H1 (cell line): Measurements from ENCODE around the gene CYP2W1. TPM values are rescaled to one million over a fixed set of nuclear protein-coding genes. Genes with fewer than 3 reads are reported as not detected.

Experiments used
- CTCF ChIA-PET: fragments of 300-600 bp; sonication (Branson Sonifier 250); formaldehyde crosslinking; loops from one replicate; lab custom pipeline; 2021; ENCODE audit not compliant: partially characterized antibody; lab: Charles Lee
- POLR2A ChIA-PET: fragments of 300-600 bp; sonication (Branson Sonifier 250); formaldehyde crosslinking; loops from one replicate; lab custom pipeline; 2021; ENCODE audit warnings: inconsistent platforms; ENCODE audit not compliant: partially characterized antibody; lab: Charles Lee
- DNase-seq, 2 experiments: peaks; one replicate each; pipeline versions ENCODE4 v3.0.0 to v3.0.0-alpha.2; 2010 to 2022; ENCODE audit warnings: low spot score in 2 of 2, low read depth in 1 of 2, mixed read lengths in 1 of 2
- FAIRE-seq: peaks from 2 replicates; lab custom pipeline; 2011; peaks lifted over from hg19 to GRCh38; lab: Jason Lieb, UNC
- H2AFZ ChIP-seq: 2 replicates; pipeline ENCODE4 v1.8.1; 2012; ENCODE audit warnings: low read length, inconsistent platforms
- H2AK5ac ChIP-seq: 2 replicates; pipeline ENCODE4 v1.6.1; 2013; ENCODE audit warnings: low read depth, low read length
- H2BK120ac ChIP-seq: replicated peaks from 2 replicates; pipeline ENCODE3; 2013; ENCODE audit warnings: low read depth, low read length, inconsistent platforms
- H2BK12ac ChIP-seq: 2 replicates; pipeline ENCODE4 v1.6.1; 2013; ENCODE audit warnings: low read depth, low read length
- H2BK15ac ChIP-seq: 2 replicates; pipeline ENCODE4 v1.6.1; 2013; ENCODE audit warnings: low read length
- H2BK20ac ChIP-seq: 2 replicates; pipeline ENCODE4 v1.6.1; 2013; ENCODE audit warnings: low read length
- H2BK5ac ChIP-seq: 2 replicates; pipeline ENCODE4 v1.6.1; 2013; ENCODE audit warnings: low read depth, low read length
- H3K14ac ChIP-seq: 2 replicates; pipeline ENCODE4 v1.6.1; 2013; ENCODE audit warnings: inconsistent platforms; ENCODE audit not compliant: insufficient read length
- H3K18ac ChIP-seq: 2 replicates; pipeline ENCODE4 v1.6.1; 2013; ENCODE audit warnings: low read length; ENCODE audit errors: extremely low read depth
- H3K23ac ChIP-seq: 2 replicates; pipeline ENCODE4 v1.6.1; 2013; ENCODE audit warnings: inconsistent platforms; ENCODE audit not compliant: insufficient read length
- H3K23me2 ChIP-seq: 2 replicates; pipeline ENCODE4 v1.6.1; 2013; ENCODE audit warnings: low read depth, low read length
- H3K27ac ChIP-seq: 2 replicates; pipeline ENCODE4 v1.6.1; 2011; ENCODE audit warnings: low read depth, low read length, inconsistent platforms
- H3K27me3 ChIP-seq, 4 experiments: replicated peaks in 1 of 4; 1 replicate in 1 of 4; 2 replicates in 3 of 4; pipeline versions ENCODE4 v1.6.1 to v1.8.1; 2011 to 2013; ENCODE audit warnings: low read length in 3 of 4, mild to moderate bottlenecking in 3 of 4, inconsistent platforms in 2 of 4, mixed read lengths in 2 of 4, moderate library complexity in 1 of 4; ENCODE audit not compliant: control insufficient read depth in 3 of 4, insufficient read depth in 3 of 4; ENCODE audit errors: extremely low read depth in 1 of 4
- H3K36me3 ChIP-seq, 4 experiments: 2 replicates each; pipeline versions ENCODE4 v1.6.1 to v1.8.1; 2011 to 2013; ENCODE audit warnings: mild to moderate bottlenecking in 4 of 4, low read length in 3 of 4, moderate library complexity in 2 of 4, control low read depth in 1 of 4, inconsistent platforms in 1 of 4; ENCODE audit not compliant: insufficient read depth in 4 of 4, control insufficient read depth in 2 of 4
- H3K4ac ChIP-seq: replicated peaks from 2 replicates; pipeline ENCODE3; 2013; ENCODE audit warnings: low read length, low read depth, mixed read lengths, inconsistent platforms; ENCODE audit not compliant: insufficient read length
- H3K4me1 ChIP-seq, 4 experiments: replicated peaks in 1 of 4; 1 replicate in 1 of 4; 2 replicates in 3 of 4; pipeline versions ENCODE4 v1.6.1 to v1.8.1; 2011 to 2013; ENCODE audit warnings: low read length in 3 of 4, inconsistent platforms in 2 of 4, mixed read lengths in 1 of 4; ENCODE audit not compliant: insufficient read depth in 4 of 4, control insufficient read depth in 3 of 4
- H3K4me2 ChIP-seq, 2 experiments: 2 replicates each; pipeline versions ENCODE4 v1.6.1 to v1.8.1; 2011 to 2013; ENCODE audit warnings: low read depth in 2 of 2, low read length in 2 of 2, control low read depth in 1 of 2, inconsistent platforms in 1 of 2, mild to moderate bottlenecking in 1 of 2; ENCODE audit not compliant: insufficient read depth in 1 of 2
- H3K4me3 ChIP-seq, 4 experiments: fragments of 200-600, 300-600 bp in 1 of 4; sonication (generic), shearing (Covaris generic), sonication (Bioruptor Twin) in 1 of 4; 2 replicates each; pipeline versions ENCODE4 v1.5.1 to v1.8.1; 2011 to 2016; ENCODE audit warnings: low read length in 4 of 4, low read depth in 3 of 4, control low read depth in 2 of 4, inconsistent platforms in 2 of 4, mild to moderate bottlenecking in 2 of 4, mixed read lengths in 1 of 4, moderate library complexity in 1 of 4; ENCODE audit not compliant: insufficient read depth in 2 of 4; ENCODE audit errors: extremely low read depth in 1 of 4
- H3K56ac ChIP-seq: replicated peaks from 2 replicates; pipeline ENCODE3; 2013; ENCODE audit warnings: low read depth, mild to moderate bottlenecking, mixed read lengths, low read length, inconsistent platforms; ENCODE audit not compliant: insufficient read length
- H3K79me1 ChIP-seq: 2 replicates; pipeline ENCODE4 v1.6.1; 2013; ENCODE audit warnings: low read depth, low read length, control low read depth
- H3K79me2 ChIP-seq, 2 experiments: 2 replicates each; pipeline versions ENCODE4 v1.6.1 to v1.8.1; 2012 to 2013; ENCODE audit warnings: low read length in 2 of 2, mild to moderate bottlenecking in 2 of 2, inconsistent platforms in 1 of 2; ENCODE audit not compliant: insufficient read depth in 2 of 2, control insufficient read depth in 1 of 2
- H3K9ac ChIP-seq, 4 experiments: replicated peaks in 1 of 4; 1 replicate in 1 of 4; 2 replicates in 3 of 4; pipeline versions ENCODE4 v1.6.1 to v1.8.1; 2011 to 2013; ENCODE audit warnings: low read depth in 3 of 4, low read length in 3 of 4, control low read depth in 2 of 4, mild to moderate bottlenecking in 2 of 4, moderate library complexity in 2 of 4, inconsistent platforms in 1 of 4; ENCODE audit errors: extremely low read depth in 1 of 4
- H3K9me3 ChIP-seq, 2 experiments: 2 replicates each; pipeline versions ENCODE4 v1.6.1 to v1.8.1; 2012 to 2013; ENCODE audit warnings: mild to moderate bottlenecking in 2 of 2, moderate library complexity in 2 of 2, control low read depth in 1 of 2, inconsistent platforms in 1 of 2, low read depth in 1 of 2, low read length in 1 of 2, mixed read lengths in 1 of 2; ENCODE audit not compliant: insufficient read depth in 2 of 2
- H4K20me1 ChIP-seq, 2 experiments: replicated peaks in 1 of 2; 2 replicates each; pipeline versions ENCODE3 to v1.8.1; 2011 to 2013; ENCODE audit warnings: inconsistent platforms in 2 of 2, low read length in 2 of 2, mild to moderate bottlenecking in 1 of 2; ENCODE audit not compliant: insufficient read depth in 2 of 2, control insufficient read depth in 1 of 2
- H4K5ac ChIP-seq: 2 replicates; pipeline ENCODE4 v1.6.1; 2013; ENCODE audit warnings: low read length, low read depth, mixed read lengths, inconsistent platforms; ENCODE audit not compliant: insufficient read length
- H4K8ac ChIP-seq: 2 replicates; pipeline ENCODE4 v1.8.0; 2013; ENCODE audit warnings: mild to moderate bottlenecking, moderate library complexity, low read length, inconsistent platforms; ENCODE audit not compliant: insufficient read depth; ENCODE audit errors: extremely low read depth
- H4K91ac ChIP-seq: replicated peaks from 2 replicates; pipeline ENCODE3; 2013; ENCODE audit warnings: low read length, mixed read lengths, inconsistent platforms; ENCODE audit not compliant: insufficient read length
- CBX8 ChIP-seq: fragments of 300-800, 300-1000 bp; sonication (generic); IDR thresholded peaks from 2 replicates; pipeline ENCODE4 v1.7.1; 2016; ENCODE audit warnings: low read depth, low read length, borderline replicate concordance
- CTBP2 ChIP-seq: IDR thresholded peaks from 2 replicates; pipeline ENCODE4 v1.7.0; 2011; ENCODE audit warnings: borderline replicate concordance, mild to moderate bottlenecking, moderate library complexity, mixed read lengths, low read length; ENCODE audit not compliant: insufficient read depth, insufficient read length
- KDM4A ChIP-seq: IDR thresholded peaks from one replicate; pipeline ENCODE4 v1.7.1; 2012; ENCODE audit warnings: low read depth, mild to moderate bottlenecking, moderate library complexity, low read length, inconsistent platforms; ENCODE audit not compliant: severe bottlenecking
- SP4 ChIP-seq: IDR thresholded peaks from 2 replicates; pipeline ENCODE4 v1.6.1; 2012; ENCODE audit warnings: low read length, inconsistent platforms
- TCF12 ChIP-seq: IDR thresholded peaks from 2 replicates; pipeline ENCODE4 v1.6.1; 2011; ENCODE audit warnings: low read depth, mild to moderate bottlenecking, low read length
- WGBS, 2 experiments: shearing (Covaris generic) in 1 of 2; methylation state at CpG; one replicate each; pipeline versions ENCODE4 v1.1.6 to v1.1.7; 2013 to 2015; ENCODE audit warnings: low lambda C conversion rate in 2 of 2, mixed read lengths in 2 of 2, inconsistent platforms in 1 of 2, low coverage in 1 of 2, missing lambda C conversion rate in 1 of 2; ENCODE audit not compliant: insufficient replicate concordance in 2 of 2, insufficient coverage in 1 of 2, insufficient read length in 1 of 2; ENCODE audit errors: extremely low coverage in 1 of 2, missing lambda C conversion rate in 1 of 2; 5-methylcytosine and 5-hydroxymethylcytosine counted together
- polyA plus RNA-seq, 7 experiments: library from polyadenylated mRNA; depleted of rRNA in 3 of 7; stranded (reverse) in 5 of 7; unstranded in 2 of 7; fragments of >200 nt in 5 of 7; fragments of 200-250 nt in 2 of 7; gene quantifications; 1 replicate in 5 of 7; 2 replicates in 1 of 7; 4 replicates in 1 of 7; pipeline versions ENCODE4 v1.2.1 to v1.2.3, GENCODE V29; 2011 to 2013; ENCODE audit warnings: missing spikeins in 2 of 7, mixed read lengths in 2 of 7
- total RNA-seq: library from RNA; stranded (reverse); fragmentation: NEBNext Ultra II Directional; extraction: Animal tissue kit (Norgen Biotek cat#: 25700); gene quantifications from 2 replicates; pipeline ENCODE4 v1.2.1, GENCODE V29; 2021

The CYP2W1 gene
- total and polyA plus RNA-seq, 2 of the 8 experiments (the other 6 are each of a cell fraction or from before 2014, with no cell fraction given) = not detected

- Histone ChIP-seq H4K20me1 (peaks cover 0 to 9% of the 10 kb centered on the region in 2 experiments), H3K9me3 (no peaks in the 10 kb centered on the region), H4K5ac (no peak overlapping the region), H2BK120ac (no peak overlapping the region), H3K4me2 (no peak overlapping the region), H2BK15ac (no peak overlapping the region), H2BK5ac (no peak overlapping the region)
- DNase-seq = no peak
- TF ChIP-seq SP4 = no peak
- no peak for TF ChIP-seq KDM4A
- TF ChIP-seq CTBP2 = no peak
- TF ChIP-seq CBX8 = no peak
- no peak for TF ChIP-seq TCF12
- TF ChIP-seq, all 59 proteins: peak for 0
- Histone ChIP-seq H3K14ac (no peak overlapping the region), H3K4me3 (no peak overlapping the region), H3K36me3 (peaks cover 5 to 14% (median 7%) of the 10 kb centered on the region in 4 experiments; a peak in 6 of 8 replicates), H3K9ac (no peak overlapping the region), H3K4me1 (peaks cover 0 to 6% (median 3%) of the 10 kb centered on the region in 4 experiments; a peak in 5 of 7 replicates), H3K27ac (no peak overlapping the region), H3K79me2 (peaks cover 4 to 18% of the 10 kb centered on the region in 2 experiments; a peak in 3 of 4 replicates), H3K79me1 (peaks cover 5% of the 10 kb centered on the region), H3K23me2 (peaks cover 3% of the 10 kb centered on the region; the same call in 1 of the 2 replicates), H2AFZ (no peak overlapping the region), H2AK5ac (no peak overlapping the region; the same call in 1 of the 2 replicates), H2BK20ac (no peak overlapping the region), H4K8ac (no peak overlapping the region), H4K91ac (no peak overlapping the region), H2BK12ac (no peak overlapping the region), H3K18ac (no peak overlapping the region), H3K4ac (peak overlapping the region; percentile 78), H3K56ac (no peak overlapping the region), H3K27me3 (no peaks in the 10 kb centered on the region), H3K23ac (no peak overlapping the region)
- no peak for FAIRE-seq
- ChIA-PET CTCF (interaction anchor here (0.8 to 3.9 kb wide), 4 partner anchors 11 to 89 kb away, joined by 3 to 32 read pairs (median 4); no protein-coding TSS in a partner anchor), POLR2A (interaction anchor here (0.9 to 3.2 kb wide), 2 partner anchors 10 kb away, joined by 4 to 10 read pairs; no protein-coding TSS in a partner anchor)
- 93% methylated on average over 19 of the region's 19 CpGs; no CpG with 5 or more reads in 1 of the 2 experiments for WGBS, 2 experiments
Measured at GRCh38 chr7:976901-977325, 6.1 kb upstream of the CYP2W1 start.
